Measurements from ENCODE around the gene RAB11FIP2.
"Not testable (repeated sequence)": the region's sequence is repeated elsewhere in the genome, so short reads cannot be mapped to it uniquely, and the experiment has no call there.

RAB11FIP2 gene

GRCh38 chr10:118072840-118073239 is 26.1 kb upstream of the RAB11FIP2 start:
- no peak for TF ChIP-seq CTCF (IDR thresholded peaks at IDR 0.05; ENCODE audit: insufficient read depth, low read length, poor library complexity, severe bottlenecking)
- no peaks in the 10 kb centered on the region for H3K36me3 ChIP-seq (ENCODE audit: control insufficient read depth, insufficient read depth, low read length)
- H3K4me3 ChIP-seq (replicated peaks; ENCODE audit: low read depth, low read length) = no peak overlapping the region
- H3K27me3 ChIP-seq (replicated peaks; ENCODE audit: control insufficient read depth, insufficient read depth, low read length) = no peaks in the 10 kb centered on the region; the same call in 1 of the 2 replicates
- no peak for DNase-seq (ENCODE audit: extremely low read depth, insufficient read length)

- not testable (repeated sequence) for H3K27me3 ChIP-seq (replicated peaks; ENCODE audit: control insufficient read depth, insufficient read depth, low read length); H3K36me3 ChIP-seq (ENCODE audit: control insufficient read depth, insufficient read depth, low read length); H3K4me3 ChIP-seq (replicated peaks; ENCODE audit: low read depth, low read length); DNase-seq (ENCODE audit: extremely low read depth, insufficient read length)
Observed at GRCh38 chr10:118067389-118067788, 20.6 kb upstream of the RAB11FIP2 start.

GRCh38 chr10:118062798-118063238 is 16.1 kb upstream of the RAB11FIP2 start:
- Histone ChIP-seq H3K4me3 (replicated peaks; ENCODE audit: low read depth, low read length) (no peak overlapping the region), H3K27me3 (replicated peaks; ENCODE audit: control insufficient read depth, insufficient read depth, low read length) (0 out of 2 replicates have a peak, but pooled peaks cover 1% of the 10 kb centered on the region), H3K36me3 (ENCODE audit: control insufficient read depth, insufficient read depth, low read length) (no peaks in the 10 kb centered on the region)
- DNase-seq (ENCODE audit: extremely low read depth, insufficient read length) = no peak
- no peak for TF ChIP-seq CTCF (IDR thresholded peaks at IDR 0.05; ENCODE audit: insufficient read depth, low read length, poor library complexity, severe bottlenecking)

- TF ChIP-seq CTCF (IDR thresholded peaks at IDR 0.05; ENCODE audit: insufficient read depth, low read length, poor library complexity, severe bottlenecking) = no peak
- Histone ChIP-seq H3K27me3 (replicated peaks; ENCODE audit: control insufficient read depth, insufficient read depth, low read length) (0 out of 2 replicates have a peak, but pooled peaks cover 1% of the 10 kb centered on the region), H3K36me3 (ENCODE audit: control insufficient read depth, insufficient read depth, low read length) (no peaks in the 10 kb centered on the region), H3K4me3 (replicated peaks; ENCODE audit: low read depth, low read length) (no peak overlapping the region)
- no peak for DNase-seq (ENCODE audit: extremely low read depth, insufficient read length)
Observed at GRCh38 chr10:118058371-118058770, 11.6 kb upstream of the RAB11FIP2 start.

GRCh38 chr10:118057361-118057760 is 10.6 kb upstream of the RAB11FIP2 start:
- Histone ChIP-seq H3K27me3 (replicated peaks; ENCODE audit: control insufficient read depth, insufficient read depth, low read length) (0 out of 2 replicates have a peak, but pooled peaks cover 1% of the 10 kb centered on the region), H3K36me3 (ENCODE audit: control insufficient read depth, insufficient read depth, low read length) (no peaks in the 10 kb centered on the region), H3K4me3 (replicated peaks; ENCODE audit: low read depth, low read length) (no peak overlapping the region)
- DNase-seq (ENCODE audit: extremely low read depth, insufficient read length) = no peak
- TF ChIP-seq CTCF (IDR thresholded peaks at IDR 0.05; ENCODE audit: insufficient read depth, low read length, poor library complexity, severe bottlenecking) = no peak

GRCh38 chr10:118054383-118054782 is 7.6 kb upstream of the RAB11FIP2 start:
- Histone ChIP-seq H3K36me3 (ENCODE audit: control insufficient read depth, insufficient read depth, low read length) (no peaks in the 10 kb centered on the region), H3K4me3 (replicated peaks; ENCODE audit: low read depth, low read length) (no peak overlapping the region), H3K27me3 (replicated peaks; ENCODE audit: control insufficient read depth, insufficient read depth, low read length) (no peaks in the 10 kb centered on the region)
- no peak for TF ChIP-seq CTCF (IDR thresholded peaks at IDR 0.05; ENCODE audit: insufficient read depth, low read length, poor library complexity, severe bottlenecking)
- DNase-seq (ENCODE audit: extremely low read depth, insufficient read length) = no peak

Measured in GM06990 (cell line).